GM12878 (cell line): Measurements from ENCODE around the gene PDIK1L. TPM values are rescaled to one million over a fixed set of nuclear protein-coding genes. Genes with fewer than 3 reads are reported as not detected.

Source experiments
- ATAC-seq: fragments of 200-7000 bp; cut with Tn5 transposase; 3 replicates; pipeline ENCODE4 v1.9.1; 2020; ENCODE audit warnings: mild to moderate bottlenecking, moderate library complexity
- BruUV-seq: library from RNA; stranded (reverse); fragments of 400-500 nt; replicated peaks from 2 replicates; lab custom pipeline; 2021; lab: Mats Ljungman, UMichigan
- CTCF ChIA-PET: fragments of 300-600 bp; sonication (Branson Sonifier 250); formaldehyde crosslinking; extraction: SDS; loops from one replicate; lab custom pipeline; 2021; ENCODE audit warnings: inconsistent platforms; lab: Yijun Ruan, JAX
- POLR2A ChIA-PET: fragments of 350-600 bp; formaldehyde crosslinking; extraction: SDS; loops from one replicate; lab custom pipeline; 2021; ENCODE audit warnings: inconsistent platforms; lab: Charles Lee
- RAD21 ChIA-PET: fragments of 300-600 bp; sonication (Branson Sonifier 250); formaldehyde crosslinking; loops from one replicate; lab custom pipeline; 2023; ENCODE audit warnings: antibody characterized with exemption; ENCODE audit not compliant: unreplicated experiment; lab: Charles Lee
- SMC1A ChIA-PET: fragments of 300-600 bp; sonication (Branson Sonifier 250); formaldehyde crosslinking; loops from one replicate; lab custom pipeline; 2023; ENCODE audit not compliant: unreplicated experiment, uncharacterized antibody; lab: Charles Lee
- DNase-seq: peaks from one replicate; pipeline ENCODE4 v3.0.0-alpha.2; 2011; ENCODE audit warnings: low read depth, low spot score
- FAIRE-seq: peaks from 3 replicates; lab custom pipeline; 2011; peaks lifted over from hg19 to GRCh38; lab: Jason Lieb, UNC
- H2AFZ ChIP-seq: 2 replicates; pipeline ENCODE4 v1.6.0; 2011; ENCODE audit warnings: low read depth, low read length, control low read depth; ENCODE audit not compliant: control insufficient read depth
- H3K27ac ChIP-seq: 2 replicates; pipeline ENCODE4 v1.5.1; 2011; ENCODE audit warnings: control low read depth; ENCODE audit not compliant: control insufficient read depth, insufficient read depth
- H3K27me3 ChIP-seq, 2 experiments: replicated peaks in 1 of 2; 2 replicates each; pipeline versions ENCODE4 v1.6.0 to v1.6.1; 2011; ENCODE audit warnings: low read length in 1 of 2; ENCODE audit not compliant: control insufficient read depth in 2 of 2, insufficient read depth in 2 of 2
- H3K36me3 ChIP-seq, 2 experiments: 2 replicates each; pipeline ENCODE4 v1.5.1; 2011; ENCODE audit warnings: low read length in 1 of 2; ENCODE audit not compliant: control insufficient read depth in 2 of 2, insufficient read depth in 2 of 2
- H3K4me1 ChIP-seq: 2 replicates; pipeline ENCODE4 v1.6.1; 2011; ENCODE audit warnings: mild to moderate bottlenecking, low read length, moderate library complexity, mixed read lengths; ENCODE audit not compliant: control insufficient read depth, insufficient read depth
- H3K4me2 ChIP-seq: 2 replicates; pipeline ENCODE4 v1.6.0; 2011; ENCODE audit warnings: control low read depth; ENCODE audit not compliant: control insufficient read depth, insufficient read depth
- H3K4me3 ChIP-seq: fragments of 200-600 bp; sonication (generic); 2 replicates; pipeline ENCODE4 v1.5.1; 2016
- H3K79me2 ChIP-seq: 2 replicates; pipeline ENCODE4 v1.6.0; 2011; ENCODE audit warnings: low read length; ENCODE audit not compliant: control insufficient read depth, insufficient read depth
- H3K9ac ChIP-seq: 2 replicates; pipeline ENCODE4 v1.8.0; 2011; ENCODE audit warnings: low read length, control low read depth, mixed read lengths; ENCODE audit not compliant: control insufficient read depth, insufficient read depth
- H3K9me3 ChIP-seq: replicated peaks from 3 replicates; pipeline ENCODE4 v1.5.1; 2011; ENCODE audit warnings: mild to moderate bottlenecking, low read length; ENCODE audit not compliant: control insufficient read depth, insufficient read depth
- H4K20me1 ChIP-seq: 2 replicates; pipeline ENCODE4 v1.6.0; 2011; ENCODE audit not compliant: control insufficient read depth, insufficient read depth
- CREM ChIP-seq: IDR thresholded peaks from 2 replicates; pipeline ENCODE4 v1.6.1; 2014; ENCODE audit warnings: antibody characterized with exemption, low read depth
- MEF2B ChIP-seq: fragments of 450-650 bp; IDR thresholded peaks from 2 replicates; pipeline ENCODE4 v1.6.1; 2018; ENCODE audit warnings: mild to moderate bottlenecking, moderate library complexity; ENCODE audit not compliant: partially characterized antibody, poor library complexity, severe bottlenecking
- MXI1 ChIP-seq: fragments of 150-350 bp; IDR thresholded peaks from 2 replicates; pipeline ENCODE4 v1.6.1; 2011; ENCODE audit warnings: low read depth, mild to moderate bottlenecking, inconsistent platforms, low read length, improper control_type of control experiment
- MYC ChIP-seq: IDR thresholded peaks from 2 replicates; pipeline ENCODE4 v1.6.1; 2011; ENCODE audit warnings: mild to moderate bottlenecking, low read length, moderate library complexity, inconsistent platforms; ENCODE audit not compliant: insufficient read depth, insufficient replicate concordance, insufficient read length, severe bottlenecking
- PAX5 ChIP-seq: IDR thresholded peaks from 2 replicates; pipeline ENCODE4 v1.6.1; 2011; ENCODE audit warnings: low read depth, low read length, borderline replicate concordance
- POU2F2 ChIP-seq: IDR thresholded peaks from 3 replicates; pipeline ENCODE4 v1.6.1; 2011; ENCODE audit warnings: low read depth, mild to moderate bottlenecking, low read length, borderline replicate concordance
- RAD51 ChIP-seq: fragments of 450-650 bp; IDR thresholded peaks from 2 replicates; pipeline ENCODE4 v1.6.1; 2016; ENCODE audit warnings: moderate library complexity, mild to moderate bottlenecking, inconsistent platforms
- RUNX3 ChIP-seq: IDR thresholded peaks from 2 replicates; pipeline ENCODE4 v1.6.1; 2012; ENCODE audit warnings: low read length, inconsistent platforms
- SPI1 ChIP-seq: IDR thresholded peaks from 2 replicates; pipeline ENCODE4 v1.6.1; 2011; ENCODE audit warnings: low read depth, mild to moderate bottlenecking, low read length, moderate library complexity, borderline replicate concordance; ENCODE audit not compliant: insufficient read depth
- TCF12 ChIP-seq: IDR thresholded peaks from 2 replicates; pipeline ENCODE4 v1.6.1; 2011; ENCODE audit warnings: low read depth, mild to moderate bottlenecking, low read length
- WGBS: methylation state at CpG from one replicate; pipeline ENCODE4 v1.1.6; 2016; ENCODE audit warnings: low lambda C conversion rate; ENCODE audit not compliant: insufficient replicate concordance, insufficient coverage; ENCODE audit errors: missing lambda C conversion rate; 5-methylcytosine and 5-hydroxymethylcytosine counted together
- in situ Hi-C: fragments of 300-500 bp; cut with MboI; formaldehyde crosslinking; loops from 9 replicates; pipeline ENCODE4 v1.14.3; 2018; ENCODE audit warnings: mixed read lengths
- intact Hi-C: fragments of 100-400 bp; cut with micrococcal nuclease; formaldehyde crosslinking; loops from one replicate; pipeline ENCODE4 v1.14.2; 2022; ENCODE audit not compliant: unreplicated experiment
- polyA plus RNA-seq, 11 experiments: library from polyadenylated mRNA; depleted of rRNA in 4 of 11; unstranded in 6 of 11; stranded (reverse) in 5 of 11; fragments of >200 nt; fragmentation: Nextera tagmentation in 4 of 11; fragmentation: Illumina TruSeq in 1 of 11; extraction: Ambion mirVana in 4 of 11; extraction: Trizol in 1 of 11; gene quantifications; 1 replicate in 1 of 11; 2 replicates in 10 of 11; pipeline versions ENCODE4 v1.2.1 to v1.2.3, GENCODE V29; 2011 to 2016; ENCODE audit warnings: inconsistent platforms in 2 of 11, missing spikeins in 2 of 11, low read depth in 1 of 11
- total RNA-seq, 4 experiments: library from RNA; depleted of rRNA in 3 of 4; stranded (reverse); fragments of >200 nt in 3 of 4; fragmentation: Illumina TruSeq in 1 of 4; extraction: Trizol in 1 of 4; gene quantifications; 2 replicates each; pipeline versions ENCODE4 v1.2.1 to v1.2.3, GENCODE V29; 2013 to 2021
- TF ChIP-seq, protein P1 (sequence below): IDR thresholded peaks from 2 replicates; pipeline ENCODE4 v1.6.1; 2011; ENCODE audit warnings: low read depth, mild to moderate bottlenecking, low read length, moderate library complexity, borderline replicate concordance; ENCODE audit errors: extremely low read depth
- TF ChIP-seq, protein P2 (sequence below): fragments of 450-650 bp; IDR thresholded peaks from 2 replicates; pipeline ENCODE4 v1.6.1; 2017; ENCODE audit warnings: mild to moderate bottlenecking, moderate library complexity

The PDIK1L gene
- total and polyA plus RNA-seq, 10 of the 15 experiments (the other 5 are each of a cell fraction or from before 2014, with no cell fraction given): 4.0 to 15.9 (median 10.5) TPM

DNA sequence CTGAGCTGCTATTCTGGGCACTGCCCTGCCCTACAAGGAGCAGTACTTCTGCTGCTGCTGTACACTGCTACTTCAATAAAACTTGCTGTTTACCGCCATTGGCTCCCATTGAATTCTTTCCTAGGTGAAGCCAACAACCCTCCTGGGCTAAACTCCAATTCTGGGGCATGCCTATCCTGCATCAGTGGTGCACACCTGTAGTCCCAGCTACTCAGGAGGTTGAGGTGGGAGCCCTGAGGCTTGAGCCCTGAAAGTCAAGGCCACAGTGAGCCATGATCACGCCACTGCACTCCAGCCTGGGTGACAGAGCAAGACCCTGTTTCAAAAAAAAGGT lies 21.2 kb downstream of the PDIK1L start:
- no peak for FAIRE-seq
- DNase-seq: no peak
- in situ Hi-C loops: no loop called here
- Histone ChIP-seq H3K36me3 (no peaks in the 10 kb centered on the region), H3K9me3 (no peaks in the 10 kb centered on the region), H2AFZ (no peak overlapping the region), H3K79me2 (no peaks in the 10 kb centered on the region), H3K4me1 (no peaks in the 10 kb centered on the region), H3K4me2 (no peak overlapping the region), H3K27ac (no peak overlapping the region), H3K27me3 (no peaks in the 10 kb centered on the region), H4K20me1 (no peaks in the 10 kb centered on the region), H3K4me3 (no peak overlapping the region), H3K9ac (no peak overlapping the region)
- TF ChIP-seq PAX5 (no peak), CREM (no peak)
- ChIA-PET POLR2A (no interaction called here), RAD21 (no interaction called here), SMC1A (interaction anchor here (1.4 kb wide), 1 partner anchor 12 kb away, joined by 5 read pairs; no protein-coding TSS in a partner anchor), CTCF (interaction anchor here (2.6 kb wide), 1 partner anchor 12 kb away, joined by 7 read pairs; no protein-coding TSS in a partner anchor)
- intact Hi-C loops: no loop called here
- no peak for ATAC-seq
- 51% methylated on average over 2 of the region's 2 CpGs for WGBS
- no TSS peak for BruUV-seq

DNA sequence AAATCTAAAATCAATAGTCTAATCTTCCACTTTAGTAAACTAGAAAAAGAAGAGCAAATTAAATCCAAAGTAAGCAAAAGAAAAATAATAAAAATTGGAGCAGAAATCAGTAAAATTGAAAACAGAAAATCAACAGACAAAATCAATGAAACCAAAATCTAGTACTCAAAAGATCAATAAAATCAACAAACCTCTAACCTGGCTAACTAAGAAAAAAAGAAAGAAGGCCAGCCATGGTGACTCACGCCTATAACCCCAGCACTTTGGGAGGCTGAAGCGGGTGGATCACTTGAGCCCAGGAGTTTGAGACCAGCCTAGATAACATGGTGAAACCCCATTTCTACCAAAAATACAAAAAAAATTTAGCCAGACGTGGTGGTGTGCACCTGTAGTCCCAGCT lies 22.8 kb downstream of the PDIK1L start:
- DNase-seq (no peak), ATAC-seq (no peak), FAIRE-seq (no peak)
- ChIA-PET SMC1A (no interaction called here), CTCF (no interaction called here), RAD21 (no interaction called here), POLR2A (no interaction called here)
- Histone ChIP-seq H3K9me3 (no peaks in the 10 kb centered on the region), H3K79me2 (no peaks in the 10 kb centered on the region), H2AFZ (no peak overlapping the region), H4K20me1 (no peaks in the 10 kb centered on the region), H3K4me2 (no peak overlapping the region), H3K27me3 (no peaks in the 10 kb centered on the region), H3K4me1 (no peaks in the 10 kb centered on the region), H3K4me3 (no peak overlapping the region), H3K27ac (no peak overlapping the region), H3K9ac (no peak overlapping the region), H3K36me3 (no peaks in the 10 kb centered on the region)
- TF ChIP-seq MXI1 (no peak), TCF12 (no peak), POU2F2 (no peak), RUNX3 (no peak), RAD51 (no peak), SPI1 (no peak), MEF2B (no peak), MYC (no peak)
- TF ChIP-seq, protein P1, sequence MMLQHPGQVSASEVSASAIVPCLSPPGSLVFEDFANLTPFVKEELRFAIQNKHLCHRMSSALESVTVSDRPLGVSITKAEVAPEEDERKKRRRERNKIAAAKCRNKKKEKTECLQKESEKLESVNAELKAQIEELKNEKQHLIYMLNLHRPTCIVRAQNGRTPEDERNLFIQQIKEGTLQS: no peak
- TF ChIP-seq, protein P2, sequence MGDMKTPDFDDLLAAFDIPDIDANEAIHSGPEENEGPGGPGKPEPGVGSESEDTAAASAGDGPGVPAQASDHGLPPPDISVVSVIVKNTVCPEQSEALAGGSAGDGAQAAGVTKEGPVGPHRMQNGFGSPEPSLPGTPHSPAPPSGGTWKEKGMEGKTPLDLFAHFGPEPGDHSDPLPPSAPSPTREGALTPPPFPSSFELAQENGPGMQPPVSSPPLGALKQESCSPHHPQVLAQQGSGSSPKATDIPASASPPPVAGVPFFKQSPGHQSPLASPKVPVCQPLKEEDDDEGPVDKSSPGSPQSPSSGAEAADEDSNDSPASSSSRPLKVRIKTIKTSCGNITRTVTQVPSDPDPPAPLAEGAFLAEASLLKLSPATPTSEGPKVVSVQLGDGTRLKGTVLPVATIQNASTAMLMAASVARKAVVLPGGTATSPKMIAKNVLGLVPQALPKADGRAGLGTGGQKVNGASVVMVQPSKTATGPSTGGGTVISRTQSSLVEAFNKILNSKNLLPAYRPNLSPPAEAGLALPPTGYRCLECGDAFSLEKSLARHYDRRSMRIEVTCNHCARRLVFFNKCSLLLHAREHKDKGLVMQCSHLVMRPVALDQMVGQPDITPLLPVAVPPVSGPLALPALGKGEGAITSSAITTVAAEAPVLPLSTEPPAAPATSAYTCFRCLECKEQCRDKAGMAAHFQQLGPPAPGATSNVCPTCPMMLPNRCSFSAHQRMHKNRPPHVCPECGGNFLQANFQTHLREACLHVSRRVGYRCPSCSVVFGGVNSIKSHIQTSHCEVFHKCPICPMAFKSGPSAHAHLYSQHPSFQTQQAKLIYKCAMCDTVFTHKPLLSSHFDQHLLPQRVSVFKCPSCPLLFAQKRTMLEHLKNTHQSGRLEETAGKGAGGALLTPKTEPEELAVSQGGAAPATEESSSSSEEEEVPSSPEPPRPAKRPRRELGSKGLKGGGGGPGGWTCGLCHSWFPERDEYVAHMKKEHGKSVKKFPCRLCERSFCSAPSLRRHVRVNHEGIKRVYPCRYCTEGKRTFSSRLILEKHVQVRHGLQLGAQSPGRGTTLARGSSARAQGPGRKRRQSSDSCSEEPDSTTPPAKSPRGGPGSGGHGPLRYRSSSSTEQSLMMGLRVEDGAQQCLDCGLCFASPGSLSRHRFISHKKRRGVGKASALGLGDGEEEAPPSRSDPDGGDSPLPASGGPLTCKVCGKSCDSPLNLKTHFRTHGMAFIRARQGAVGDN: no peak
- no TSS peak for BruUV-seq
- 54% methylated on average over 3 of the region's 3 CpGs for WGBS
- in situ Hi-C loops (no loop called here), intact Hi-C loops (no loop called here)
